ENCODE data around the gene DAPK2.

DNA sequence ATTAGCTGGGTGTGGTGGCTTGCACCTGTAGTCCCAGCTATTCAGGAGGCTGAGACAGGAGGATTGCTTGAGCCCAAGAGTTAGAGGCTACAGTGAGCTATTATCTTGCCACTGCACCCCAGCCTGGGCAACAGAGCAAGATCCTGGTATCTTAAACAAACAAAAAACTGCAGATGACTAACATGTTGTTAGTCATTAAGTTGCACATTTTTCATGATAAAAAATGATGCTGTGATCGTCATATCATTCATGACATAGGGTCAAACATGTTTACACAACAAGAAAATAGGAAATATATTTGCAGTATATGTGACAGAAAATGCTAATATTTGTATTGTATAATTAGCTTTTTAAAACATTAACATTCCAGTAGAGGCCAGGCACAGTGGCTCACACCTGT lies 20.2 kb upstream of the DAPK2 start:
- TF ChIP-seq RCOR1 (IDR thresholded peaks at IDR 0.05; ENCODE audit: low read length) (no peak), RFX5 (IDR thresholded peaks at IDR 0.05; ENCODE audit: low read length) (no peak), POLR2AphosphoS5 (IDR thresholded peaks at IDR 0.05; ENCODE audit: low read depth, low read length) (no peak)
- TF ChIP-seq, protein P1, sequence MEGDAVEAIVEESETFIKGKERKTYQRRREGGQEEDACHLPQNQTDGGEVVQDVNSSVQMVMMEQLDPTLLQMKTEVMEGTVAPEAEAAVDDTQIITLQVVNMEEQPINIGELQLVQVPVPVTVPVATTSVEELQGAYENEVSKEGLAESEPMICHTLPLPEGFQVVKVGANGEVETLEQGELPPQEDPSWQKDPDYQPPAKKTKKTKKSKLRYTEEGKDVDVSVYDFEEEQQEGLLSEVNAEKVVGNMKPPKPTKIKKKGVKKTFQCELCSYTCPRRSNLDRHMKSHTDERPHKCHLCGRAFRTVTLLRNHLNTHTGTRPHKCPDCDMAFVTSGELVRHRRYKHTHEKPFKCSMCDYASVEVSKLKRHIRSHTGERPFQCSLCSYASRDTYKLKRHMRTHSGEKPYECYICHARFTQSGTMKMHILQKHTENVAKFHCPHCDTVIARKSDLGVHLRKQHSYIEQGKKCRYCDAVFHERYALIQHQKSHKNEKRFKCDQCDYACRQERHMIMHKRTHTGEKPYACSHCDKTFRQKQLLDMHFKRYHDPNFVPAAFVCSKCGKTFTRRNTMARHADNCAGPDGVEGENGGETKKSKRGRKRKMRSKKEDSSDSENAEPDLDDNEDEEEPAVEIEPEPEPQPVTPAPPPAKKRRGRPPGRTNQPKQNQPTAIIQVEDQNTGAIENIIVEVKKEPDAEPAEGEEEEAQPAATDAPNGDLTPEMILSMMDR (IDR thresholded peaks at IDR 0.05) = no peak
- TF ChIP-seq, protein P2, sequence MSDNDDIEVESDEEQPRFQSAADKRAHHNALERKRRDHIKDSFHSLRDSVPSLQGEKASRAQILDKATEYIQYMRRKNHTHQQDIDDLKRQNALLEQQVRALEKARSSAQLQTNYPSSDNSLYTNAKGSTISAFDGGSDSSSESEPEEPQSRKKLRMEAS (IDR thresholded peaks at IDR 0.05; ENCODE audit: low read depth) = no peak

Measured in SK-N-SH (cell line).